Measurements from ENCODE around the gene PALS2.

Gene PALS2

DNA sequence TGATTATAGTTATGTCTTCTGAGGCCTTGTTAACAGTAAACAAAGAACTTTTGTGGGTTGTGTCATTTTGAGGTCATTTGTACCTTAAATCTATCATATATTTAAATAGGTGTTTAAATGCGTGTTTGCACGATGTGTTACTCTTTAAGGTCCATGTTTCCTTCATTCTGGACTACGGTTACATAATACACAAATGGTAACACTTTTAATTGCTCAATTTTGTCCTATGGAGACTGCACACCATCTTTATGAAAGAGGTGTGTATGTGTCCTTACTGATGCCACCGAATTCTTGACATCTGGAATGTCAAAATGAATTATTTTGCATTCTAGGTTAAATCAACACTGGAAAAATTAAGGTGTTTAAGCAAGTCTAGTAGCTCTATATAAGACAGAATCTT, 1.7 kb downstream of the PALS2 start:
- Histone ChIP-seq H3K9me3 (no peaks in the 10 kb centered on the region), H3K27me3 (peaks cover 72% of the 10 kb centered on the region), H3K4me3 (ENCODE audit: low read depth in 1 of 2, low read length in 1 of 2) (no peak overlapping the region), H3K27ac (no peak overlapping the region), H3K36me3 (no peaks in the 10 kb centered on the region), H3K4me1 (ENCODE audit: control insufficient read depth in 1 of 2, insufficient read depth in 1 of 2, low read depth in 1 of 2, low read length in 1 of 2) (peaks cover 9 to 17% of the 10 kb centered on the region in 2 experiments)
- TF ChIP-seq, protein P1, sequence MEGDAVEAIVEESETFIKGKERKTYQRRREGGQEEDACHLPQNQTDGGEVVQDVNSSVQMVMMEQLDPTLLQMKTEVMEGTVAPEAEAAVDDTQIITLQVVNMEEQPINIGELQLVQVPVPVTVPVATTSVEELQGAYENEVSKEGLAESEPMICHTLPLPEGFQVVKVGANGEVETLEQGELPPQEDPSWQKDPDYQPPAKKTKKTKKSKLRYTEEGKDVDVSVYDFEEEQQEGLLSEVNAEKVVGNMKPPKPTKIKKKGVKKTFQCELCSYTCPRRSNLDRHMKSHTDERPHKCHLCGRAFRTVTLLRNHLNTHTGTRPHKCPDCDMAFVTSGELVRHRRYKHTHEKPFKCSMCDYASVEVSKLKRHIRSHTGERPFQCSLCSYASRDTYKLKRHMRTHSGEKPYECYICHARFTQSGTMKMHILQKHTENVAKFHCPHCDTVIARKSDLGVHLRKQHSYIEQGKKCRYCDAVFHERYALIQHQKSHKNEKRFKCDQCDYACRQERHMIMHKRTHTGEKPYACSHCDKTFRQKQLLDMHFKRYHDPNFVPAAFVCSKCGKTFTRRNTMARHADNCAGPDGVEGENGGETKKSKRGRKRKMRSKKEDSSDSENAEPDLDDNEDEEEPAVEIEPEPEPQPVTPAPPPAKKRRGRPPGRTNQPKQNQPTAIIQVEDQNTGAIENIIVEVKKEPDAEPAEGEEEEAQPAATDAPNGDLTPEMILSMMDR (IDR thresholded peaks at IDR 0.05): no peak

GRCh38 chr7:24576171-24577025, 3.1 kb downstream of the PALS2 start:
- peaks cover 9 to 17% of the 10 kb centered on the region in 2 experiments for H3K4me1 ChIP-seq (ENCODE audit: control insufficient read depth in 1 of 2, insufficient read depth in 1 of 2, low read depth in 1 of 2, low read length in 1 of 2)
- no peak overlapping the region for H3K27ac ChIP-seq
- TF ChIP-seq, protein P1 (IDR thresholded peaks at IDR 0.05): no peak
- H3K9me3 ChIP-seq: no peaks in the 10 kb centered on the region
- H3K4me3 ChIP-seq (ENCODE audit: low read depth in 1 of 2, low read length in 1 of 2): no peak overlapping the region
- peaks cover 58% of the 10 kb centered on the region for H3K27me3 ChIP-seq
- H3K36me3 ChIP-seq: no peaks in the 10 kb centered on the region

- Histone ChIP-seq H3K4me1 (ENCODE audit: control insufficient read depth in 1 of 2, insufficient read depth in 1 of 2, low read depth in 1 of 2, low read length in 1 of 2) (peaks cover 5 to 10% of the 10 kb centered on the region in 2 experiments), H3K9me3 (no peaks in the 10 kb centered on the region), H3K27ac (no peak overlapping the region), H3K27me3 (peaks cover 41% of the 10 kb centered on the region), H3K36me3 (no peaks in the 10 kb centered on the region), H3K4me3 (ENCODE audit: low read depth in 1 of 2, low read length in 1 of 2) (no peak overlapping the region)
- TF ChIP-seq, protein P1 (IDR thresholded peaks at IDR 0.05): no peak
Measured at GRCh38 chr7:24578052-24578451, 4.8 kb downstream of the PALS2 start.

DNA sequence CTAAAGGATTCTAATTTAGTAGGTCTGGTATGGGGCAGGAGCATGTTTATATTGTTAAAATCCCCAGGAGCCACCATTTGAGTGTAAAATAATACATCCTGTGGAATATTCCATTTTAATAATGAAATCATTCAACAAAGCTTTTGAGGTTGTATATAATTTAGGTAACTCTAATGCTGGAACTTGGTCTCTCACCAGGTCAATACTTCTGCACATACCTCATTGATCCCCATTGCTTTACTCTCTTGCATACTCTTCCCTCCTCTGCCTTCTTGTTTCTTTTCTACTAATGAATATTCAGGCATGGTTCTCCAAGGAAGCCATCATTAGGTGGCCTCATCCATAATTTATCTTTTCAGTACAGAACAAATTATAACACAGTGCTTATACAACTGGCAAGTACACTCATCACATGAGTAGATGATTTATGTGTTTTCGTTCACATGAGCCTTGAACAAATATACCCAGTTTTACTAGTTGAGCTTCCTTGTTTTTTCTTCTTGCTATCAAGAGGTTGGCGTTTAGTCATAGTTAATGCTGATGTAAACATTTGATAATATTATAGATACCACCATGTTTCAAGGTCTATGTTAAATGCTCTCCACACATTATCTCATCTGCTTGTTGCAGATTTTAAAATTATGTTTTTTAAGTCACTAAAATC, 7.2 kb downstream of the PALS2 start:
- H3K36me3 ChIP-seq: no peaks in the 10 kb centered on the region
- no peaks in the 10 kb centered on the region for H3K4me1 ChIP-seq (ENCODE audit: control insufficient read depth in 1 of 2, insufficient read depth in 1 of 2, low read depth in 1 of 2, low read length in 1 of 2)
- H3K9me3 ChIP-seq: no peaks in the 10 kb centered on the region
- no peak overlapping the region for H3K27ac ChIP-seq
- TF ChIP-seq, protein P1 (IDR thresholded peaks at IDR 0.05): no peak
- peaks cover 18% of the 10 kb centered on the region for H3K27me3 ChIP-seq
- H3K4me3 ChIP-seq (ENCODE audit: low read depth in 1 of 2, low read length in 1 of 2): no peak overlapping the region

- no peak overlapping the region for H3K4me3 ChIP-seq (ENCODE audit: low read depth in 1 of 2, low read length in 1 of 2)
- H3K4me1 ChIP-seq (ENCODE audit: control insufficient read depth in 1 of 2, insufficient read depth in 1 of 2, low read depth in 1 of 2, low read length in 1 of 2): no peaks in the 10 kb centered on the region
- H3K9me3 ChIP-seq: no peaks in the 10 kb centered on the region
- TF ChIP-seq, protein P1 (IDR thresholded peaks at IDR 0.05): no peak
- H3K27me3 ChIP-seq: peaks cover 3% of the 10 kb centered on the region
- no peaks in the 10 kb centered on the region for H3K36me3 ChIP-seq
- H3K27ac ChIP-seq: no peak overlapping the region
Measured at GRCh38 chr7:24582166-24582565, 8.9 kb downstream of the PALS2 start.
